ENCODE measurements around the gene CYP4F2.

DNA sequence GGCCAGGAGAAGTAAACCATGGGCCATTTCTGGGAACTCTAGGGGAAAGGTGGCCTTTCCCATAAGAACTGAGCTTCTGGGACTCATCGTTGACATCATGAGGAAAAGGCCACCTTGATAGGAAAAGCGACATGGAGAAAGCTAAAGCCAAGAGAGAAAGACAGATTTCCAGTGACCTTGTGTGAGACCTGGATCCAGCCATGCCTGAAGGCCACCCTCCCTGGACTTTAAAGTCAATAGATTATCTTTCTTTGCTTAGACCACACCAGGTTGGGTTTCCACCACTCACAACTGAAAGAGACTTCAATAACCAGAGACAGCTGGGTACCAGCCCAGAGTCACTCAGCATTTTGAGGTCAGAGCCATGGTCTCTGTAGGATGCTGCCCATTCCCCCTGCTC is 3.5 kb downstream of the CYP4F2 start:
- TF ChIP-seq ZNF274 (IDR thresholded peaks at IDR 0.05; ENCODE audit: low read depth, low read length) (no peak), YY1 (IDR thresholded peaks at IDR 0.05; ENCODE audit: insufficient read depth, insufficient read length) (no peak)

Measured in NT2/D1 (cell line).